ENCODE results near the gene DEUP1.
"Not testable (repeated sequence)": the region's sequence is repeated elsewhere in the genome, so short reads cannot be mapped to it uniquely, and the experiment has no call there.

DEUP1 gene

DNA sequence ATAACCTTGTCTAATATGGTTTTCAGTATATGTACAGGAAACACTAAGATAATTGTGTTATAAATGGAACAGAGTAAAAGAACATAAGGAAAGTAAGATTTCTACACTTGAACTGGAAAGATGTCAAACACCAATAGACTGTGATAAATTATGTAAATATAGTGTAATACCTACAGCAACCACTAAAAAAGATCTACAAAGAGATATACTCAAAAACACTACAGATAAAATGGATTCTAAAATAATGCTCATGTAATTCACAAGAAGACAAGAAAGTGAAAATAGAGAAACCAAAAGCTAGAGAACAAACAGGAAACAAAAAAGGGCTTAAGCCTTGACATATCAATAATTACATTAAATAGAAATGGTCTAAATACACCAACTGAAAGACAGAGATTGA, 30.9 kb downstream of the DEUP1 start:
- DNase-seq, result no peak

DNA sequence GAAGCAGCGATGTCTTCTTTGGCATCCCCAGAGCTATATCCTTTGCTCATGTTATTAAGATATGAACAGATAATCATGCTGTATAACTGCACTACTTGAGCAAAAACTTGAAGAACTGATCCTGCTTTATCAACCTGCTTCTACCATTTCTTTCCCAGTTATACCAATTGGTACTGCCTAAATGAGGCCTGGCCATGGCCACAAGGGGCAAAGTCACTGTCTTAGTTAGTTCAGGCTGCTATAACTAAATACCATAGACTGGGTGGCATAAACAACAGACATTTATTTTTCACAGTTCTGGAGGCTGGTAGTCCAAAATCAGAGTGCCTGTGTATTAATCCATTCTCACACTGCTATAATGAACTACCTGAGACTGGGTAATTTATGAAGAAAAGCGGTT, 37.5 kb downstream of the DEUP1 start:
- no peak for DNase-seq

DNA sequence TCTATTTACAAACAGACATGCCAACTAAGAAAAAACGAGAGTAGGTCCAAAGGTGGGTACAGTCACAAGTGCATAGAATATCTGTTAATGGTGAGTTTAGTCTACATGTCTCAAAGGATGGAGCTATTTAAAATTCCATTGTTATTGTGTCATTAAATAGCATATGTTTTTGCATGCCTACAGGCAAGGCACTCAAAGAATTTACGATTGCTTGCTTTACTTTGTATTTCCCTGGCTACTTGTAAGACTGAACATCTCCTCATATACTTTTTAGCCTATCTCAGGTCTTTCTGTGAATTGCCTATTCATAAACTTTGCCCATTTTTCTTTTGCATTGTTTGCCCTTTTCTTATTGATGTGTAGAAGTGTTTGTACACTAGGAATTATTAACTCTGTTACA, 39.7 kb downstream of the DEUP1 start:
- DNase-seq, result no peak

DNA sequence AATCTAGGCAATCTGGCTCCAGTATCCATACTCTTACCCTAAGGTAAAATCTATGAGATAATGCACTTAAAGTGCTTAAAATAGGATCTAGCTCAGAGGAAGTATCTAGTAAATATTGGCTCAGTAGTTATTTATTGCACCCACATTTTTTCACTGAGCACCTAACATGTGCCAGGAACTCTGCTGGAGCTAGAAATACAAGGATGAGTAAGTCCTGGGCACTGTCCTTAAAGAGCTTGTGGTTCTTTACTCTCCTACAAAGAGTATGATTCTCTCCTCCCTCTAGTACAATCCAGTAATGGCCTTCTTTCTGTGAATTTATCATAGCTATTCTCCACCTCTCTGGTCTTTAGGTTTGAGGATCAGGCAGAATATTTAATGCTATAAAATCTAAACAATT, 59.2 kb downstream of the DEUP1 start:
- DNase-seq, result no peak

DNA sequence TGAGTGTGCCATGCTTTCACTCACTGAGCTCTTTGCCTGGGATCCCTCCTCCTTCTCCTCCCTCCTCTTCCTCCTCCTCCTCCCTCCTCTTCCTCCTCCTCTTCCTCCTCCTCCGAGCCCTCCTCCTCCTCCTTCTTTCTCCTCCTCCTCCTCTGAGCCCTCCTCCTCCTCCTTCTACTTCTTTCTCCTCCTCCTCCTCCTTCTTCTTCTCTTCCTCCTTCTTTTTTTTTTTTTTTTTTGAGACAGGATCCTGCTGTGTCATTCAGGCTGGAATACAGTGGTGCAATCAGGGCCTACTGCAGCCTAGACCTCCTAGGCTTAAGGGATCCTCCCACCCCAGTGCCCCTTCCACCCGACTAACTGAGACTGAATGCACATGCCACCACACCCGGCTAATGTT, 62.3 kb downstream of the DEUP1 start:
- no peak for DNase-seq

DNA sequence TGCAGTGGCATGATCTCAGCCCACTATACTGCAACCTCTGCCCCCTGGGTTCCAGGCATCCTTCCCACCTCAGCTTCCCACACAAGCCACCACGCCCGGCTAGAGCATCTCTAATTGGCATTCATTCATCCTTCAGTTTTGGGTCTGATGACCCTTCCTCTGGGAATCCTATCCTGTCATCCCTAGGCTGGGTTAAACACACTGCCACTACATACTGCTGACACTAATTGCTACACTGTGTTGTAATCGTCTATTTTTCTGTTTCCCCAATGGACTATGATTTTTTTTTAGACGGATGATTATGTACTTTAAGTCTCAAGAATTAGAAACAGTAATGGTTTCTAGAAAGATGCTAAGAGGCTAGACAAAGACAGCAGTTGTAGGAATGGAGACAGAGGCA, 62.8 kb downstream of the DEUP1 start:
- DNase-seq, result no peak

DNA sequence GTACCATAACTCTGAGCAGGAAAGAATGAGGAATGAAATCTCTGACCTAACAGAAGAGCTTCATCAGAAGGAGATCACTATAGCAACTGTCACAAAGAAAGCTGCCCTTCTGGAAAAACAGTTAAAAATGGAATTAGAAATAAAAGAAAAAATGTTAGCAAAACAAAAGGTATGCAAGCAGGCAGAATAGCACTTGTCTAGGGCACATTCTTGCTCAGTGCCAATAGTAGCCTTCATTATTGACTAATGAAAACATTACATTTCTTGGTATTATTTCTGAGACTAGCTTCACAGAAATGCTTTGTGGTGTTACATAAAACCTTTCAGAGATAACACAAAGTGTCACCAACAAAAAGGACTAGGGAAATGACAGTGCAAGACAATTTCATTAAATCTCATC, 63.9 kb downstream of the DEUP1 start:
- no peak for DNase-seq

DNA sequence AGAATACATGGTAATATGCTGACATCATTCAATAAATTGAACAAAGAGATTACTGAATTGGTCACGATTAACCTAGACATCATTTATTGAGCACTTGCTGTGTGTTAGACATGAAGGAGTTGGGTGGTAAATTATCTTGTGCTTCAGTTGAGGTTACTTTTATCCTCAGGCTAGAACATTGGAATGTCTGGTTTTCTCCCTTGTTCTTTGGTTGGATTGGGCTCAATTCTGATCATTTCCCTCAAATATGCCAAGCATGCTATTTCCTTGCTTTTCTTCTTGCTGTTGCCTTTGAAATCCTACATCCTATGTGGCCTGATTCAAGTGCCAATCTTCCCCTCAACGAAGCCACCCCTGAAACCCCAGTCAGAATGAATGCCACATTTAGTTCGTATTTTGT, 65.8 kb downstream of the DEUP1 start:
- DNase-seq, result no peak

DNA sequence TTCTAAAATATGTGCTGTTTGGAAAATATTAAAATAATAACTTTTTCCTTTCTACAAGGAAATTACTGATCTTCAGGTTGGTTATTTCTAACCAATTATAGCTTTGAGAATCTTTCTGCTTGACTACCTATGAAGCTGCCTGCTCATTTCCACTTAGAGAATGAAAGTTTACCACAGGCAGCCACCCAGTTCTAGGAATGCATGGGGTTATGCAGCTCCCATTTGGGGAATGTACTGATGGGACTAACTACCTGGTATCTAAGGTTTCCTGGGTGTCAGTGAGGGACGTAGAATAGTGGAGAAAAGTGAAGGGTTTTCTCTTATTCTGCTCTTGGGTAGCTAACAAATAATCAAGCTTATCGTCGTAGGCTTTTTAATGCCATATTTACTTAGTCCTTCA, 73.4 kb downstream of the DEUP1 start:
- DNase-seq, result no peak

DNA sequence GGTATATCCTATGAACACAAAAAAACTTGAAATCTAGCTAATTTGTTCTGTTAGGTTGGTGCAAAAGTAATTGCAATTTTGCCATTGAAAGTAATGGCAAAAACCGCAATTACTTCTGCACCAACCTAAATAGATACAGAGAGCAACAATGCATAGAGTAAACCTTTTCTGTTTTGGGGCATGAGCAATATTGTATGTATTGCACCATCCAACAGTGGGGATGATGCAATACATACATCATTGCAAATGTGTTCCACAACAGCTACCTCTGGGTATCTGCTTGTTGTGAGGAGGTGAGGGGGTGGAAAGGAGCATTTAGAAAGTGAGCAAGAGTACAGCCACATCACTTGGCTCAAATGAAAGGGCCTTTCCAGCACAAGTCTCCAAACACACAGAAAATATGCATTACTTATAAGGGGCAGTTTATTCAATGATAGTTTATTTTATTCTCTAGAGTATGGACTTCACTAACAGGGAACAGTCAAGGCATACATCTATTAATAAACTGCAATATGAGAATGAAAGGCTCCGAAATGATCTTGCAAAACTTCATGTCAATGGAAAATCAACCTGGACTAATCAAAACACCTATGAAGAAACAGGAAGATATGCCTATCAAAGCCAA, 77.3 kb downstream of the DEUP1 start:
- no peak for DNase-seq

DNA sequence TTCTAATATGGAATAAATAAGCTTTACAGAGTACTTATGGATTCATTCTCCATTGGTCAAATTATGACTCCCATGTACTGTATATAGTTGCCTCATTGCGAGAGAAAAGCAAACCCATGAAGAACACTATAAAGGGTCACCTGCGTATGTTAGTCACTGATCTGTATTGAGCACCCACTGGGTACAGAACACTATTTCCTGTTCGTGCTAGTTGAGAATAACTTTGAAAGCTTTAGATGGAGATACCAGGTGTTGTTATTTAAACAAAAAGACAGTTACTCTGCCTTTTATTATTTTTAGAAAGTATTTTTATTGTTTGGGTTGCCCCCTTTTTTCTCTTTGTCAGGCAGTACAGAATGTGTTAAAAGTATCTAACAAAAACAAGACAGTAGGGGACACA, 79.9 kb downstream of the DEUP1 start:
- DNase-seq, result no peak

DNA sequence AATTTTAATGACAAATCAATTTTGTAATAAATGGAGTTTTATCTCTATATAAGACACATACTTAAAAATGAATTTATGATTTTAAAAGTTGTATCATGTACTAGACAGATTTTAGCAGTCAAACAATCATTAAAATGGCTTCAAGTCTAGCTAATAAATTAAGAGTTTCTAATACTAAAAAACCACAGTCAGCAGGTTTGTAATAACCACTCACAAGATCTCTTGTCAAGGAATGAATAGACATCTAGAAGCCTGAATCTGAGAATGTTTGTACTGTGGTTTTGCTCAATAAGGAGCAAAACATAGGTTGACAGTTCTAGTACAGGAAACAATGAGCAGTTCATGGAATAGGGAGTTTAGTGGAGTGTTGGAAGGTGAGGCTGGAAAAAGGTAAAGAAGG, 81.2 kb downstream of the DEUP1 start:
- DNase-seq, result no peak

DNA sequence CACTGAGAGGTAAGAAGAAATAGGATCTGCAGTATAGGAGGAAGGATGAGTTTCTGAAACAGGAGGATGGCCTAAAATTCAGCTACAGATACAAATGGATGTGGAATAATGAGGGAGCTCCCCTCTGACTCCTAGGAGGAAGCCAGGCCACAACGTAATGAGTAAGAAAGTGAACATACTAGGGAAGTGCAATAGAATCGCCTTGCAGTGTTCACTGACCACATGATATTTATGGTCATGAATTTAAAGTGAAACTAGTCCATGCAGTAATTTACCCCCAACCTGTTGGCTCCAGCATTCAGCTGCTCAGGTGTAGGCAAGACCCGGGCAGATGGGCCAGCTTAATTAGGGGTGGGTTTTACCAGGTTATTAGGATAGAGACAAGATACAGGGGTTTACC, 101.7 kb downstream of the DEUP1 start:
- no peak for DNase-seq

DNA sequence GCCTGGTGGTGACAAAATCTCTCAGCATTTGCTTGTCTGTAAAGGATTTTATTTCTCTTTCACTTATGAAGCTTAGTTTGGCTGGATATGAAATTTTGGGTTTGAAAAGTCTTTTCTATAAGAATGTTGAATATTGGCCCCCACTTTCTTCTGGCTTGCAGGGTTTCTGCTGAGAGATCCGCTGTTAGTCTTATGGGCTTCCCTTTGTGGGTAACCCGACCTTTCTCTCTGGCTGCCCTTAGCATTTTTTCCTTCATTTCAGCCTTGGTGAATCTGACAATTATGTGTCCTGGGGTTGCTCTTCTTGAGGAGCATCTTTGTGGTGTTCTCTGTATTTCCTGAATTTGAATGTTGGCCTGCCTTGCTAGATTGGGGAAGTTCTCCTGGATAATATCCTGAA, 112.7 kb downstream of the DEUP1 start:
- not testable (repeated sequence) for DNase-seq

DNA sequence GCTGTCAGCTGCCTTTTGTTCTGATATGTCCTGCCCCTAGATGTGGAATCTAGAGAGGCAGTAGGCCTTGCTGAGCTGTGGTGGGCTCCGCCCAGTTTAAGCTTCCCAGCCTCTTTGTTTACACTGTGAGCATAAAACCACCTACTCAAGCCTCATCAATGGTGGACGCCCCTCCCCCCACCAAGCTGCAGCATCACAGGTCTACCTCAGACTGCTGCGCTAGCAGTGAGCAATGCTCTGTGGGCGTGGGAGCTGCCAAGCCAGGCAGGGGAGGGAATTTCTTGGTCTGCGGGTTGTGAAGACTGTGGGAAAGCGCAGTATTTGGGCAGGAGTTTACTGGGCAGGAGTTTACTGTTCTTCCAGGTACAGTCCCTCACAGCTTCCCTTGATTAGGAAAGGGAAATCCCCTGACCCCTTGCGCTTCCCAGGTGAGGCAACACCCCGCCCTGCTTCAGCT, 114.1 kb downstream of the DEUP1 start:
- DNase-seq, result peak; percentile 26 to 33

DNA sequence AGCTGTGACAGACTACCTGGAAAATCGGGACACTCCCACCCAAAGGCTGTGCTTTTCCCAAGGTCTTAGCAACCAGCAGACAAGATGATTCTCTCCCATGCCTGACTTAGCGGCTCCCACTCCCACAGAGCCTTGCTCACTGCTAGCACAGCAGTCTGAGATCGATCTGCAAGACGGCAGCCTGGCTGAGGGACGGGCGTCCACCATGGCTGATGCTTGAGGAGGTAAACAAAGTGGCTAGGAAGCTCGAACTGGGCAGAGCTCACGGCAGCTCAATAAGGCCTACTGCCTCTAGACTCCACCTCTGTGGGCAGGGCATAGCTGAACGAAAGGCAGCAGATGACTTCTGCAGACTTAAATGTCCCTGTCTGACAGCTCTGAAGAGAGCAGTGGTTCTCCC, 127.7 kb downstream of the DEUP1 start:
- no peak for DNase-seq

DNA sequence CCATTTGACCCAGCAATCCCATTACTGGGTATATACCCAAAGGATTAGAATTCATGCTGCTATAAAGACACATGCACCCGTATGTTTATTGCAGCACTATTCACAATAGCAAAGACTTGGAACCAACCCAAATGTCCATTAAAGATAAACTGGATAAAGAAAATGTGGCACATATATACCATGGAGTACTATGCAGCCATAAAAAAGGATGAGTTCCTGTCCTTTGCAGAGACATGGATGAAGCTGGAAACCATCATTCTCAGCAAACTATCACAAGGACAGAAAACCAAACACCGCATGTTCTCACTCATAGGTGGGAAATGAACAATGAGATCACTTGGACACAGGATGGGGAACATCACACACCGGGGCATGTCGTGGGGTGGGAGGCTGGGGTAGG, 133.1 kb downstream of the DEUP1 start:
- DNase-seq, result not testable (repeated sequence)

DNA sequence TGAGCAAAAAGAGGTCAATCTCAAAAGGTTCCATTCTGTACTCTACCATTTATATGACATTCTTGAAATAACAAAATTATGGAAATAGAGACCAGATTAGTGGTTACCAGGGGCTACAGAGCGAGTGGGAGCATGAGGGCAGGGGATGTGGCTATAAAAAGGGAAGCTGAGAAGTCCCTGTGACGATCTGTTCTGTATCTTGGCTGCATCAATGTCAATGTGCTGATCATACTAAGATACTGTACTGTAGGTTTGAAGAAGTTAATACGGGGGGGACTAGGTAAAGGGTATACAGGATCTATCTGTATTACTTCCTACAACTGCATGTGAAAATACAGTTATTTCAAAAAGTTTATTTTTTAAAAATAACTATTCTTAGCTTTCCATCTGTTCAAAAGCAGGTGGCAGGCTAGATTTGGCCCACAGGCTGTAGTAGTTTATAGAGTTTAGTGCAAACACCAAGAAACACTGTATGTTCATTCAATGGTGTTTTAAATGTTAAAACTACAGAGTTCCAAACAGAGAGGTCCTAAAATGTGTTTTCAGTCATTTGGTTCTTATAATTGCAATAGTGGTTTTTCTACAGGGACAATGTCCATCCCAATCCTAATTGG, 134.5 kb downstream of the DEUP1 start:
- DNase-seq, result no peak

DNA sequence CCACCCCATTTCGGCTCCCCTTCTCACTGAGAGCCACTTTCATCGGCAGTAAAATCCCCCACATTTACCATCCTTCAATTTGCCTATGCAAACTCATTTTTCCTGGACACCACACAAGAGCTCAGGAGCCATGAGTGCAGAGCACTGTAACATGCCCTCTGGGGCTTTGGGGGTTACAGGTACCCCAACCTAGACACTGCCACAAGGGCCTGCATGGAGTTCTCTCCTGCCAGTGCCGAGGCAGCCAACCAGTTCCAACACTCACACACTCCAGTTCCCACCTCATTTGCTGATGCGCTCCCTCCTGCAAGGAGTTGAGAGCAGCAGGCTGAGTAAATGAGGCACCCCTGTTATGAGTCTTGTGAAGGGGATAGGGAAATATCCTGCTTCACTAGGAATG, 136.5 kb downstream of the DEUP1 start:
- DNase-seq, result no peak

DNA sequence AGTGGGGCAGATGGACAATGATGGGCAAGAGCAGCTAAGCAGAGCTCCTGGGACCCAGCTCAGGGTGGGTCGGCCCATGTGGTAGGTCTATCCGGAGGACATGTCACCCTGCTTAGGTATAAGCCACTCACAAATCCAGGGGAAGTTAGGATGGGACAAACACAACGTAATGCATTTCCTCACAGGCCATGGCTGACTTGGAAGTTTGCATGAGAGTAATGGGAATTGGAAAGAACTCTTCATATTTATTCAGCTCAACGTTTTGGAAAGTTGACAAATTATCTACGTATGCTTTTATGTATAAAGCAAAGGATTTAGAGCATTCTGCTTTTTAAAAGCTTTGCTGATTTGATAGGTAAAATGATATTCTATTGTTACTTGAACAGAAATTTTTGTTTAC, 137.7 kb downstream of the DEUP1 start:
- DNase-seq, result no peak

DNA sequence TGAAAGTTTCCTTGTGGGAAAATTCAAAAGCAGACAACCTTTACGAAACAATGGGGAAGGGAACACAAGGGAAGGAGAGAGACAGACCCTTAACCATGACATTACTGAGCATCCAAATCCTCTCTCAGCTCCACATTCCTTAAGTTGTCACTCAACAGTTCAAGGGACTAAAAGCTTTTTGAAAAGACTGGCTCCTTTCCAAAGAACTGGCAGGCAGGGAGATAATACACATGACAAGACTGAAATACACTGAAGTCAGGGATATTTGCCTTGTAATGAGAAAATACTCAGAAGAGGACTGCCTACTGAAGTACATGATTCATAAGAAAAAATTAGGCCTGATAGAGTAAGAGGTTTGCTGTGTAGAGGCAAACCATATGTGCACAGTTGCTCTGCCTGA, 143.6 kb downstream of the DEUP1 start:
- DNase-seq, result no peak

DNA sequence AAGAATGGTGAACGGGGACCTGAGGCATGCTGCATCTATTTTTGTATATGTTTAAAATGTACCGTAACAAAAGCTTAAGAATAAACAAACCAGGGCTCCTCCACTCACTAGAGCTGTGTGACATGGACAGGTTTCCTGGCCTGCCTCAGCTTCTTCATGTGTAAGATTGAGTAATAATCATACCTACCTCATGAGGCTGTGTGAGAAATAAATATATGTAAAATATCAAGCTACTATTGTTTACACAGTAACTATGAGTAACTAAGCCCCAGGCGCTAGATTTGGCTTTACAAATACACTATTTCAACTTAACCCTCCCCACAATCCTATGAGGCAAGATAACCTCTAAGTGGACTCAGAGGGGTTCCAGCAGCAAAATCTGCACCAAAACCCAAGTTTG, 146.3 kb downstream of the DEUP1 start:
- DNase-seq, result no peak

DNA sequence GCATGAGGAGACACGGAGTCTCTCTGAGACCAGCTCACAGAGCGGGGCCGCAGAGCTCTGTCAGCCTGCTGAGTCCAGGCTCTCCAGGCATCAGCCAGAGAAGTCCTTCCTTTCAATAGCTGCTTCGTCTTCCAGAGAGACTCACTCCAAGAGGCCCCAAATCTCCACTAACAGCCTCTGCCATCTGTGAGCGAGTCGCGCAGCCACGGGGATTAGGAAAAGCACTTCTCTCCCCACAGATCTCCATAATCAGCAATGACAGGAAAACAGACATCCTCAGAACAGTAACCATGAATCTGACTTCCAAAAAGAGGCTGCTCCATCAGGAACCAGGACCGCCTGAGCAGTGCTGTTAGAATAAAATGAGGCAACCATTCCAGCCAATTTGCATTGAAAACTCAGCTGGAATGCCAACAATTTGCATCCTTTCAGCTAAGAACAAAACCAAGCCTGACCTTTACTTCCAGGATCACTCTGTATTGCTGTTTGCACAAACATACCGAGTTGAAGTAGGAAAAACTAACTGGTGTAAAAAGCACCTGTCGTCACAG, 147.2 kb downstream of the DEUP1 start:
- no peak for DNase-seq

DNA sequence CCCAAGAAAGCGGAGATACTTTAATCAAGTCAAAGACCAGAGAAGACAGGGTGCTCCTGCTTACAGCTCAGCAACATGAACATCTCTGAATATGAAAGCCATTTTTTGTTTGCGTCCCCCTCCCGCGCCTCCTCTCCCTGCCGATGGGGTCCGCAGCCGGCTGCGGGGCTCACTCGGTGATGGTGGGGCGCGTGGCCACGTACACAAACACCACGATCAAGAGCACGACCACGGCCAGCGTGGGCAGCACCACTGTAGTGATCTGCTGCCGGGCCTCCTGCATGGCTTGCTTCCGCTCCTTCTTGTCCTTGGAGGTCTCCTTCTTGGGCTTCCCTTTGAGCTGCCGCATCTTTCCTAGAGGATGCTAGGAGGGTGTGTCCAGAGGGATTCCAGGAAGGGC, 148.3 kb downstream of the DEUP1 start:
- no peak for DNase-seq

DNA sequence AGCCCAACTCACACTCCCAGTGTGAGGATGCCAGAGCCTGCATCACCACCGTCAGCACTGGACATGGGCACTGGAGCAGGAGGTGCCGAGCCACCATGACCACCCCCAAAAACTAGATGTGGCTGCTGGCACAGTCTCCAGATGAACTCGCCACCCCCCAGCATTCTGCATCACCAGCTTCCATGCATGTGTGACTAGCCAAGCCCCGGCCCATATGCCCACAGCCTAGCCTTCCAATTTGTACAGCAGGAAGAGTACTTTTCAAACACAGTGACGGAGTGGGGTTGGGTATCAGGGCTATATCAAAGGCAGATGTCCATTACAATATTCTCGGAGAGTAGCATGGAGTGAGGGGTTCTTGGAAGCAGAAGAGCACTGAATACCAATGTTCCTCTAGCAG, 149.7 kb downstream of the DEUP1 start:
- no peak for DNase-seq

All from activated CD4-positive, alpha-beta T cell treated with anti-CD3 and anti-CD28 coated beads, Interleukin-2, amount 50 U/mL, for 48 hours (primary cell).